Measurements from ENCODE around the gene GPRC5D. TPM values are rescaled to one million over a fixed set of nuclear protein-coding genes. Genes with fewer than 3 reads are reported as not detected.

Gene GPRC5D
- total RNA-seq, result under 1 TPM in 1 of 2 experiments, not detected in 1; 0.46 TPM

- no peak for DNase-seq
- intact Hi-C loops (cut with micrococcal nuclease), result no loop called here
- no peak within 1 kb of the TSS for H3K4me3 Mint-ChIP-seq
- no peak within 1 kb of the TSS for H3K27ac Mint-ChIP-seq
- CTCF ChIA-PET, result no interaction called here
- POLR2A ChIA-PET, result interaction anchor here (0.7 kb wide), 1 partner anchor 129 kb away, joined by 4 read pairs; no protein-coding TSS in a partner anchor
- H3K4me1 Mint-ChIP-seq (ENCODE audit: low read depth), result peaks cover 3% of the 10 kb centered on the region
- no peaks in the 10 kb centered on the region for H3K36me3 Mint-ChIP-seq
- no peaks in the 10 kb centered on the region for H3K9me3 Mint-ChIP-seq
- no peaks in the 10 kb centered on the region for H3K27me3 Mint-ChIP-seq
These were observed at the start of gene GPRC5D for GRCh38 chr12:12952036-12952435. GPRC5D (minus strand) TSS chr12:12952170; CDS start chr12:12950384, 1,786 bp downstream.

GRCh38 chr12:13001775-13002040 lies 49.7 kb upstream of the GPRC5D start:
- Mint-ChIP-seq H3K36me3 (no peaks in the 10 kb centered on the region), H3K4me3 (peak overlapping the region; percentile 65), H3K27me3 (peaks cover 6% of the 10 kb centered on the region), H3K4me1 (ENCODE audit: low read depth) (peaks cover 25% of the 10 kb centered on the region), H3K27ac (no peak overlapping the region), H3K9me3 (no peaks in the 10 kb centered on the region)
- ChIA-PET POLR2A (no interaction called here), CTCF (interaction anchor here (3.3 kb wide), 1 partner anchor 210 kb away, joined by 18 read pairs; no protein-coding TSS in a partner anchor)
- DNase-seq, result no peak
- intact Hi-C loops (cut with micrococcal nuclease), result loop anchor here (2.0 to 5.0 kb wide), 7 partner anchors 84 to 1366 kb away; partner anchors contain the start of genes ATF7IP, DUSP16, EMP1 and GSG1

GRCh38 chr12:13000925-13001774 lies 49.2 kb upstream of the GPRC5D start:
- Mint-ChIP-seq H3K4me3 (peak overlapping the region; percentile 82), H3K9me3 (no peaks in the 10 kb centered on the region), H3K27me3 (peaks cover 6% of the 10 kb centered on the region), H3K4me1 (ENCODE audit: low read depth) (peaks cover 25% of the 10 kb centered on the region), H3K27ac (peak overlapping the region; percentile 53), H3K36me3 (no peaks in the 10 kb centered on the region)
- intact Hi-C loops (cut with micrococcal nuclease), result loop anchor here (1.0 to 5.0 kb wide), 10 partner anchors 46 to 1366 kb away; partner anchors contain the start of genes ATF7IP, DDX47, DUSP16 and EMP1
- CTCF ChIA-PET, result interaction anchor here (3.3 kb wide), 1 partner anchor 210 kb away, joined by 18 read pairs; no protein-coding TSS in a partner anchor
- DNase-seq, result peak; percentile 42
- POLR2A ChIA-PET, result no interaction called here

GRCh38 chr12:13000616-13000924 lies 48.6 kb upstream of the GPRC5D start:
- Mint-ChIP-seq H3K9me3 (no peaks in the 10 kb centered on the region), H3K27me3 (peaks cover 6% of the 10 kb centered on the region), H3K4me1 (ENCODE audit: low read depth) (peaks cover 25% of the 10 kb centered on the region), H3K27ac (peak overlapping the region; percentile 53), H3K36me3 (no peaks in the 10 kb centered on the region), H3K4me3 (peak overlapping the region; percentile 82)
- ChIA-PET CTCF (interaction anchor here (3.3 kb wide), 1 partner anchor 211 kb away, joined by 18 read pairs; no protein-coding TSS in a partner anchor), POLR2A (no interaction called here)
- DNase-seq, result no peak
- intact Hi-C loops (cut with micrococcal nuclease), result loop anchor here (1.0 to 5.0 kb wide), 10 partner anchors 47 to 1367 kb away; partner anchors contain the start of genes ATF7IP, DDX47, DUSP16 and EMP1

GRCh38 chr12:12999959-13000615 lies 48.1 kb upstream of the GPRC5D start, which contains the start of gene HEBP1:
HEBP1 (minus strand) TSS chr12:13000265; CDS start chr12:13000114, 151 bp downstream.
- peak within 1 kb of the TSS; percentile 82 for H3K4me3 Mint-ChIP-seq
- peaks cover 6% of the 10 kb centered on the region for H3K27me3 Mint-ChIP-seq
- CTCF ChIA-PET, result interaction anchor here (3.3 kb wide), 1 partner anchor 211 kb away, joined by 18 read pairs; no protein-coding TSS in a partner anchor
- H3K27ac Mint-ChIP-seq, result peak within 1 kb of the TSS; percentile 53
- no peaks in the 10 kb centered on the region for H3K36me3 Mint-ChIP-seq
- H3K4me1 Mint-ChIP-seq (ENCODE audit: low read depth), result peaks cover 25% of the 10 kb centered on the region
- no peaks in the 10 kb centered on the region for H3K9me3 Mint-ChIP-seq
- POLR2A ChIA-PET, result no interaction called here
- intact Hi-C loops (cut with micrococcal nuclease), result loop anchor here (1.0 to 5.0 kb wide), 10 partner anchors 47 to 1367 kb away; partner anchors contain the start of genes ATF7IP, DDX47, DUSP16 and EMP1
- DNase-seq, result peak; percentile 97

GRCh38 chr12:12999271-12999958 lies 47.4 kb upstream of the GPRC5D start:
- ChIA-PET CTCF (interaction anchor here (1.6 kb wide), 1 partner anchor 256 kb away, joined by 4 read pairs; no protein-coding TSS in a partner anchor), POLR2A (interaction anchor here (0.6 kb wide), 1 partner anchor 101 kb away, joined by 3 read pairs; no protein-coding TSS in a partner anchor)
- Mint-ChIP-seq H3K4me1 (ENCODE audit: low read depth) (peaks cover 25% of the 10 kb centered on the region), H3K27ac (no peak overlapping the region), H3K27me3 (peaks cover 6% of the 10 kb centered on the region), H3K36me3 (no peaks in the 10 kb centered on the region), H3K9me3 (no peaks in the 10 kb centered on the region), H3K4me3 (peak overlapping the region; percentile 82)
- no peak for DNase-seq
- intact Hi-C loops (cut with micrococcal nuclease), result no loop called here

- POLR2A ChIA-PET, result no interaction called here
These were observed 46.3 kb upstream of the GPRC5D start for GRCh38 chr12:12998248-12998647.

GRCh38 chr12:12997734-12998133 lies 45.8 kb upstream of the GPRC5D start:
- intact Hi-C loops (cut with micrococcal nuclease), result no loop called here
- no peak for DNase-seq
- ChIA-PET POLR2A (no interaction called here), CTCF (interaction anchor here (1.6 to 2.3 kb wide), 3 partner anchors 82 to 258 kb away, joined by 4 to 8 read pairs (median 7); no protein-coding TSS in a partner anchor)
- Mint-ChIP-seq H3K27ac (no peak overlapping the region), H3K9me3 (no peaks in the 10 kb centered on the region), H3K4me1 (ENCODE audit: low read depth) (peaks cover 28% of the 10 kb centered on the region), H3K4me3 (no peak overlapping the region), H3K36me3 (no peaks in the 10 kb centered on the region), H3K27me3 (peaks cover 6% of the 10 kb centered on the region)

More at GRCh38 chr12:12998248-12998647, 46.3 kb upstream of the GPRC5D start:
- no peak overlapping the region for H3K4me3 Mint-ChIP-seq
- H3K27me3 Mint-ChIP-seq, result peaks cover 6% of the 10 kb centered on the region
- no peak for DNase-seq
- CTCF ChIA-PET, result interaction anchor here (1.6 to 2.3 kb wide), 3 partner anchors 82 to 258 kb away, joined by 4 to 8 read pairs (median 7); no protein-coding TSS in a partner anchor
- no peak overlapping the region for H3K27ac Mint-ChIP-seq
- no peaks in the 10 kb centered on the region for H3K36me3 Mint-ChIP-seq
- peaks cover 25% of the 10 kb centered on the region for H3K4me1 Mint-ChIP-seq (ENCODE audit: low read depth)
- intact Hi-C loops (cut with micrococcal nuclease), result no loop called here
- no peaks in the 10 kb centered on the region for H3K9me3 Mint-ChIP-seq

- intact Hi-C loops (cut with micrococcal nuclease), result no loop called here
- Mint-ChIP-seq H3K27ac (no peak overlapping the region), H3K27me3 (peaks cover 5% of the 10 kb centered on the region), H3K4me1 (ENCODE audit: low read depth) (peaks cover 30% of the 10 kb centered on the region), H3K9me3 (no peaks in the 10 kb centered on the region), H3K36me3 (no peaks in the 10 kb centered on the region), H3K4me3 (no peak overlapping the region)
- no peak for DNase-seq
- POLR2A ChIA-PET, result no interaction called here
- CTCF ChIA-PET, result interaction anchor here (0.7 to 2.3 kb wide), 4 partner anchors 10 to 214 kb away, joined by 3 to 8 read pairs (median 5); no protein-coding TSS in a partner anchor
These were observed 45.2 kb upstream of the GPRC5D start for GRCh38 chr12:12997156-12997555.

- no peaks in the 10 kb centered on the region for H3K27me3 Mint-ChIP-seq
- H3K27ac Mint-ChIP-seq, result no peak overlapping the region
- CTCF ChIA-PET, result interaction anchor here (1.1 to 2.3 kb wide), 3 partner anchors 12 to 215 kb away, joined by 3 to 8 read pairs (median 3); no protein-coding TSS in a partner anchor
- peaks cover 25% of the 10 kb centered on the region for H3K4me1 Mint-ChIP-seq (ENCODE audit: low read depth)
- POLR2A ChIA-PET, result no interaction called here
- H3K36me3 Mint-ChIP-seq, result no peaks in the 10 kb centered on the region
- intact Hi-C loops (cut with micrococcal nuclease), result no loop called here
- no peak overlapping the region for H3K4me3 Mint-ChIP-seq
- no peak for DNase-seq
- no peaks in the 10 kb centered on the region for H3K9me3 Mint-ChIP-seq
These were observed 44.2 kb upstream of the GPRC5D start for GRCh38 chr12:12996209-12996608.

GRCh38 chr12:12995088-12995487 lies 43.1 kb upstream of the GPRC5D start:
- no peaks in the 10 kb centered on the region for H3K36me3 Mint-ChIP-seq
- ChIA-PET POLR2A (no interaction called here), CTCF (interaction anchor here (1.1 to 2.2 kb wide), 2 partner anchors 79 to 158 kb away, joined by 3 to 6 read pairs; no protein-coding TSS in a partner anchor)
- H3K9me3 Mint-ChIP-seq, result no peaks in the 10 kb centered on the region
- no peak overlapping the region for H3K27ac Mint-ChIP-seq
- no peak overlapping the region for H3K4me3 Mint-ChIP-seq
- peaks cover 21% of the 10 kb centered on the region for H3K4me1 Mint-ChIP-seq (ENCODE audit: low read depth)
- intact Hi-C loops (cut with micrococcal nuclease), result no loop called here
- no peaks in the 10 kb centered on the region for H3K27me3 Mint-ChIP-seq
- DNase-seq, result no peak

Measured in activated CD4-positive, alpha-beta memory T cell treated with anti-CD3 and anti-CD28 coated beads for 36 hours (primary cell).